ENCODE measurements around the gene SLC39A1.
A peak's percentile ranks its signal among the peaks of the same experiment; 100 is the strongest.

The SLC39A1 gene

DNA sequence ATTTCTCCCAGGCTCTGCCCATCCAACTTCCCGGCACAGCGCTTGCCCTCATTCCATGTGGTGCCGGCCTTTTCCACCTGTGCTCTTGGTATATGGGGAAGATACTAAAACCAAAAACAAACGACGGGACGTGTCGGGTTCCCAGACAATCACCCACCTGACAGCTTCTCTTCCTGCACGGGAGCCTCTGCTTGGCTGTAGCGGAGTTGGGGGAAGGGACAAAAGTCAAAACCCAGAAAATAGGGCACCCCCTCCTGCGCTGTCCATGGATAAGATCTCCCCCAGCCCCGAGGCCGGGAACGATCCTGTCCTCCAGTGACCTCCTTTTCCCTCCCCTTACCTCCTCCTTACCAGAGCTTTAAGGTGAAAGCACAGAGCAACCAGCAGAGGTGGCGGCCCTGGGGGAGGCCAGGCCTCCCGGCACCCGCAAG lies 13.5 kb upstream of the SLC39A1 start:
- DNase-seq, result no peak

DNA sequence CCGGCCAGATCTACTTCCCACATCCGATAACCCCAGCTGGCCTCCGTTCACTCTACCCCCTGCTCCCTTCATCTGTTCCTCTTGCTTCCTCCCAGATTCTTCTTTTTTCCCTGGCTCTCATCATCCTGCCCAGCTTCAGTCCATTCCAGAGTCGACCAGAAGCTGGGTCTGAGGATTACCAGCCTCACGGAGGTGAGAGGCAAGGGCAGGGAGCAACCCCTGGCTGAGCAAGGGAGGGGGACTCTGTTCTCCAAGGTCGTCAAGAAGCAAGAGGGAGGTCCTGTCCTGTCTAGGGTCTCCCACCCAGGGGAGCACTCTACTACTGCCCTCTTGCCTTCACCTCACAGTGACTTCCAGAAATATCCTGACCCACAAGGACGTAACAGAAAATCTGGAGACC lies 10.2 kb upstream of the SLC39A1 start:
- DNase-seq, result no peak

DNA sequence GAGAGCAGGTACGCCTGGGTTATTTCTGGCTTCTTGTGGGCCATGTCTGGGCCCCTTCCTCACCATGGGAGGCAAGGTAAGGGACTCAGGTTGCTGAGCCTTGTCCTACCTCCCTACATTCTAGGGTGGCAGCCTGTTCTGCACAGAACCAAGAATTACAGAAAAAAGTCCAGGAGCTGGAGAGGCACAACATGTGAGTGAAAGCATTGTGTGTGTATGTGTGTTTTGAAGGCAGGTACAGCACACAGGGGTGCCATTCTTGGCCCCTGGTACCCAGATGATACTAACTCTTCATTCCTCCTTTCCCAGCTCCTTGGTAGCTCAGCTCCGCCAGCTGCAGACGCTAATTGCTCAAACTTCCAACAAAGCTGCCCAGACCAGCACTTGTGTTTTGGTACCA lies 9.7 kb upstream of the SLC39A1 start:
- DNase-seq, result no peak

DNA sequence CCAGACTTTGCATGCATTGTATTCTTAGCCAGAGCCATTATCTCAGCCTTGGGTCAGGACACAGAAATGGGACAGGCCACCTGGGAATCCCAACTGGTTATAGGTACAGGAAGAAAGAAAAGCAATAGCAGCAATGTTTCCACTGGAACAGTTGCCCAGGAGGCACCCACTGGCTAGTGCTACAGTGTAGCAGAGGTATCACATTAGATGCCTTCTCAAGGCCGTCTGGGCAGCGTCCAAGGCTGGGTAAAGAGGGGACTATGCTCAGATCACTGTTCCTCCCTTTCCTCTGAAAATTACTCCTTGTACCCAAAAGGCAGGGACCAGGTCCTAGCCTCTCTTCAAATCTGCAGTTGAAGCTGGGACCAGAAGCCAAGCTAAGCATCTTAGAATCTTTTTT lies 7.0 kb upstream of the SLC39A1 start:
- no peak for DNase-seq

DNA sequence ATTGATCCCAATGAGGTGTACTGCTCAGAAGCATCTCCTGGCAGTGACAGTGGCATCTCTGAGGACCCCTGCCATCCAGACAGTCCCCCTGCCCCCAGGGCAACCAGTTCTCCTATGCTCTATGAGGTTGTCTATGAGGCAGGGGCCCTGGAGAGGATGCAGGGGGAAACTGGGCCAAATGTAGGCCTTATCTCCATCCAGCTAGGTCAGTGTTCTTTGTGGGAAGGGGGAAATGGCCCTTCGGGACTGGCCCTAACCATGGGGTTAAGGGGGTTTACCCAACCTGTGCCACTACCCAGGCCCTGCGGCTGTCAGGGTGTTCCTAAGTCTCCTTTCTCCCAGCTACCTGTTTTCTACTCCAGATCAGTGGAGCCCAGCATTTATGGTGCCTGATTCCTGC lies 5.6 kb upstream of the SLC39A1 start:
- DNase-seq, result no peak

DNA sequence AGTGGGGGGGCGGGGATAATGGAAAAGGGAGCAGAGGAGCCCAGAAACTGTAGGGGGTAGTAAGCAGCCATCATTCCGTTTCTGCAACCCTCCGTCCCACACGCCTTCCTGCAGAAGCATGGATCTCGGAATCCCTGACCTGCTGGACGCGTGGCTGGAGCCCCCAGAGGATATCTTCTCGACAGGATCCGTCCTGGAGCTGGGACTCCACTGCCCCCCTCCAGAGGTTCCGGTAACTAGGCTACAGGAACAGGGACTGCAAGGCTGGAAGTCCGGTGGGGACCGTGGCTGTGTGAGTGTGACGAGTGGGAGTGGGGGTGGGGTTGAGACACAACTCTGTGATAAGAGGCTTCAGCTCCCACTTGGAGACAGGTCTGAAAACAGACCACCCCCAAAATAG lies 5.1 kb upstream of the SLC39A1 start:
- no peak for DNase-seq

DNA sequence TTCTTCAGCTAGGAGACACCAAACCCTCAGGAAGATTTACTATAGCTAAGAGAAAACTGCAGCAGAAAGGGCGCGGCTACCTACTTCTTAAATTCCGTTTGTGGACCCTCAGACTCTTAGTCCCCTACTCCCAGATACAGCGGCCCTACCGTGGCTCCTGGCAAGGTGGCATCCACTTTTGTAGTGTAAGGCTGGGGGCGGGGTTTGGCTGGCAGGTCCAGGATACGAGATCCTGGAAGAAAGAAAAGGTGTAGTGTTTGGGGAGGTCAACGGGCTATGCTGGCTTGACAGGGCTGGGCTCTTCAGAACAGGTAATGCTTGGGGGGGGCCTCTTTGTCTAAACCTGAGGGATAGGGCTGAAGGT lies 4.6 kb upstream of the SLC39A1 start:
- DNase-seq, result peak; percentile 57

DNA sequence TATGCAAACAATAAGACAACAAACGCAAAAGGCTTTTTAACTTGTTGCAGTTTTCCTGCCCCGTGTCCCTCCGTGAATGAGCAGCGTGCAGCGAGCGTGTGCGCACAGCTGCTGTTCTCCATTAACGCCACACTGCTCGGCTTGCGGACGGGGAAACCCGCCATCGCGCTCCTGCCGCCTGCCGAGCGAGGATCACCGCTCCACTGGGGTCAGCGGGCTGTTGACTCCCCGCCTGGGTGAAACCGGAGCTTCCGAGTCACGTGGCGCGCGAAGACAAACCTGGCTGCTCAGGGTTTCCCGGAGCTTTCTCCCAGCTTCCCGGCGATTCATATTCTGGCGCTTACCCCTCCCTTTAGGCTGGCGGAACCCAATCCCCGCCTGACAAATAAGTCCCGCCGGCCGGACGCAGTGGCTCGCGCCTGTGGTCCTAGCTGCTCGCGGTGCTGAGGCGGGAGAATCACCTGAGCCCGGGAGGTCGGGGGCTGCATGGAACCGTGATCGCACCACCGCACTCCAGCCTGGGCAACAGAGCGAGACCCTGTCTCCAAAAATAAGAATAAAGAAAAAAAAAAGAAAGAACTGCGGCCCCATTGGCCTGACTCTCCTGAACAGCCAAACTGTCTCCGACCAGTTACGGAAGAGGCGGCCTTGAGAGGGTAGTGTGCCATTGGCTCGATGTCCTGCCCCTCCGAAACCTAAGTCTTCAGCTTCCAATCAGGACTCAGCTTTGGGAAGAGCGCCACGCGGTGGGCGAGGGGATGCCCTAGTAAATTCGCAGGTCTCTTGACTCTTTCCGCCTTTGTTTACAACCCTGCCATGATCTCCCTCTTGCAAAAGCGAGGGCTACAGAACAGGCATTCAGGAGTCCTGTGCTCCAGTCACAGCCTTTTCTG lies 4.0 kb upstream of the SLC39A1 start, which contains the start of gene CREB3L4:
CREB3L4 (plus strand) TSS at position 796 of the 893 bp plus-strand sequence. CDS start 624 bp downstream, outside the sequence.
- DNase-seq, result peak; percentile 99

DNA sequence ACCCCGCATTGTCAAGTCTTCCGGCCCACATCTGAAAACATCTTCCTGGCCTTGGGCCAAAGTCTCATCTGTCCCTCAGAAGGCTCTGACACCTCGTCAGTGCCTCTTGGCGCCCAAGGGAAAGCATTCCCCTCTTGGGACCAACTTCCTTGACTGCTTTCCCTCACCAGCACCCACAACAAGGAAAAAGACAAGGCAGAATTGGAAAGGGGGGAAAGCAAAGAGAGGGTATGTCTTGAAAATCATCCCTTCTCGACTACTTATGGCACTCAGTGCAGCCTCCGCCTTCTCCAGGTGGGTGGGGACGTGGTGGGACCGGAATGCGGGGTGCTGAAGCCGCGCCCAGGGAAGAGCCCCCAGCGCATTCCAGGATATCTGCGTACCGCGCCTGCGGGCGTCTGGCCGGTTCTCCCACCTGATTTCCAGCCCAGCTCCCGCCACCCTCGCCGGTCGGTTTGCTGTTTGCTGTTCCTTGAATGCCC lies 554 bp upstream of the SLC39A1 start:
- no peak for DNase-seq

DNA sequence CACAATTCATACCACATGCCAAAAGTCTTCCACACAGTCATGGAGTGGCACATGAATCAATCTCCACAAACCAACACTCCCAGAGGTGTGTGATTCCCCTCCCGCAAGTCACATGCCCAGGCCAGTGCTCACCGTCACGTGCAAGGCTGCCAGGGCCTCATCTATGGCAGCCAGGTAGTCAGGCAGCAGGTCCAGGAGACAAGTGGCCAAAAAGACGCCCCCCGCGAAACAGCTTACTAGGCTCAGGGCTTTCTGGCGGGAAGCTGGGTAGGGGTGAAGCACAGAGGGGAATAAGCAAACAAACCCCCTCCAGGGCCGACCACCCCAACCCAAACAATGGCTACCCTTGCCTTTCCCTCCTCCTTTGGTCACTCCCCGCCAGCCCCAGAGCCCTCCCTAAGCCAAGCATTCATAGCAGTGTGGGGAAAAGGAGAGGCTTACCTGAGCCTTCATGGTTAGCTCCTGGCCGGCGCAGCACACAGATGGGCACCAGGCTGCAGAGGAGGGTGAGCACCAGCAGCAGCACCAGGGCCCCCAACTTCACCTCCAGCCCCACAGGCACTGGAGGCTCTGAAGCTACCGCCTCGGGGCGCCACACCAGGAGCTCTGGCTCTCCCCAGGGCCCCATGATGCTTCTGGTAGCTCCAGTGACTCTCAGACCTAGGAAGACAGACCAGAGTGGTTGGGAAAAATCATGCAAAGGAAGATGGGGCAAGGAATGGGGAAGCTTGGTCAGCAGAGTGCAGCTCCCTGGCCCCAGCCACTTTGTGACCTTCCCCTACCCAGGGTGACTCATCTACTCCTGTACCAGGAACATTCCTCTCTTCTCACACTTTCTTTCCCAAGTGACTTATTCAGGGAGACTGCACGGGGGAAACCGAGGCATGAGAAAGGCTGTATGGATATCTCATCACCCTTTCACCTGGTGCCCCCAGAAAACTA lies 978 bp downstream of the SLC39A1 start:
- DNase-seq, result no peak

DNA sequence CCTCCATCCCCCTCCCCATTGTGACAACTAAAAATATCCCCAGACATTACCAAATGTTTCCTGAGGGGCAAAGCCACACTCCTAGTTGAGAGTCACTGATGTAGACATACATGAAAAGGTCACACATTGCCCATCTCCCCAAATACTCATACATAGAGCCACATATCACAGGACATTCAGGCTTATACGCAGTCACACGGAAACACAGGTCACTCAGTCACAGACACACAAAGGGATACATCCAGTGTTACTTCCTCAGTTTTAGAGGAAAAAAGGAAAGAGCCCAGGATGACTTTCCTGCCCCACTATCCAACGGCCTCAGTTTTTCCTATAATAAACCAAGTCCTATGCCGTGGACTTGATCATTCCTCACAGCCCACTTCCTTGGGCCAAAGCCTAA lies 1.9 kb downstream of the SLC39A1 start:
- DNase-seq, result no peak

DNA sequence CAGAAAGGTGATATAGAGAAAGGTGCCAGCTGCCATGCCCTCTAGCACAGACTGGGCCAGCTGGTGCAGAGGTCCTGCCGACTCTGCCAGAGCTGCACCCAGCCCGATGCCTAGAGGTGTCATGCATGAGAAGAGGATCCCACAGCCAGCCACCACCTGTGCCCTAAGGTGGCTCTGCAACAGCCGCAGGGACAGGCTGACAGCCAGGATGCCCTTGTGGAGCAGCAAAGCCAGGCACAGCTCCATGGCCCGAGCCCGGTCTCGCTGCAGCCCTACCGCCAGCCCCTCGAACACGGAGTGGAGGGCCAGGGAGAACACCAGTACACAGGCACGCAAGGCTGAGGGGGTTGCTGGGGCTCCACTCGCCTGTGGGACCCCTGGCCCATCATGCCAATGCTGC lies 3.1 kb downstream of the SLC39A1 start:
- DNase-seq, result no peak

DNA sequence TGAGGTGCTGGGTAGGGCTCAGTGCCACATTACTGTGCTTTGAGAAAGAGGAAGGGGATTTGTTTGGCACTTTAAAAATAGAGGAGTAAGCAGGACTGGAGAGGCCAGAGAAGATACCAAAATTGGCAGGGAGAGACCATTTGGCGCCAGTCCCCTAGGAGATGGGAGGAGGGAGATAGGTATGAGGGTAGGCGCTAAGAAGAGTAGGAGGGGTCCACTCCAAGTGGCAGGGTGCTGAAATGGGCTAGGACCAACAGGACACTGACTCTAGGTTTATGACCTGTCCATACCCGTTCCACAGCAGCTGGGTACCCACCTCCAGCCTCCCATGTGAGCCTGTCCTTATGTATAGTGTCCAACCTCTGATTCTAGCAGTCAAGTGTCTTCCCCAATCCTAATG lies 3.9 kb downstream of the SLC39A1 start:
- no peak for DNase-seq

DNA sequence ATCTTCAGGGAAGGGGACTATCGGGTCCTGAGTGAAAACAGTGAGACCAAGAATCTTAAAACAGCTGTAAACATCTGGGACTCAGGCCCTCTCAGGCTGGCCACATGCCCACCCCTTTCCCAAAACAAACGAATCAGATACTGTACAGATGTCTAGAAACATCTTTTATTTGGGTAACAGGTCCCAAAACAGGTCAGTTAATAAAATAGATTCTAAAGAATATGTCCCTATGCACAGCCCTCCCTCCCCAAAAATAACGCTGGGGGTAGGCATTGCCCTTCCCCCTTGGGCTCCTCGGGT lies 4.4 kb downstream of the SLC39A1 start:
- DNase-seq, result no peak

DNA sequence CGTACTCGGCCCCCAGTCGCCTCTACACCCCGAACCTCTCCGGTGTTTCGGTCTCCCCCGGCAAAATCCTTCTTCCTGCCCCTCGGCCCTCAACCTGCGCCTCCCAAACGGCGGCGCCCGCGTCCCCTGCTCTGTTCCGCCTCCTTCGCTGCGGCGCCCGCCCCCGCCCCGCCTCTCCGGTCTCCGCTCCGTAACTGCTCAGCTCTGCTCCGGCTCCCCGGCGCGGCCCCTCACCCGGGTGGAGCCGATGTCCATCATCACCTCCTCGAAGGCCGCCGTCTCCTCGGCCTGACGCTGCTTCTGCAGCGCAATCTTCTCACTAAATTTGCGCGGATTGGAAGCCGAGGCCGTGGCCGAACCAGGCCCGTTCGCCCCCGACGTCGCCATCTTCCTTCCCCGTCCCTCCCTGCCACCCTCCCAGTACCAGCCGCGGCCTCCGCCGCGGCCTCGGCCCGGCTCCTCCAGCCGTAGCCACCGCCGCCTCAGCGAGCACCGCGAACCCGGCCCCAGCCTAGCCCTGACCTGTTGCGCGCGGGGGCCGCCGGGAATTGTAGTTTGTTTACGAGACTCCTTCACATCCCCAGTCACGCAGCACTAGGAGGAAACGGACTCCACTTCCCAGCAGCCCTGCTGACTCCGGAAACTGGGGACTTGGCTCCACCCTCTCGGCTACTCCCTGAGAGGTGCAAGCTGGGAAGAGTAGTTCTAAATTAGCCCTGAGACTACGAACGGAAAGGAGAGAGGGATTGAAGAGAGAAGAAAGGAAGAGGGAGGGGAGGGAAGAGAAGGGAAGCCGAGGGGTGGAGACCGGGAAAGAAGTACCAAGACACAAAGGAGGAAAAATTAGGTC lies 5.0 kb downstream of the SLC39A1 start, which contains the start of gene CRTC2:
CRTC2 (minus strand) TSS at position 502 of the 850 bp plus-strand sequence; CDS start at position 387, 115 bp downstream.
- peak; percentile 100 for DNase-seq

DNA sequence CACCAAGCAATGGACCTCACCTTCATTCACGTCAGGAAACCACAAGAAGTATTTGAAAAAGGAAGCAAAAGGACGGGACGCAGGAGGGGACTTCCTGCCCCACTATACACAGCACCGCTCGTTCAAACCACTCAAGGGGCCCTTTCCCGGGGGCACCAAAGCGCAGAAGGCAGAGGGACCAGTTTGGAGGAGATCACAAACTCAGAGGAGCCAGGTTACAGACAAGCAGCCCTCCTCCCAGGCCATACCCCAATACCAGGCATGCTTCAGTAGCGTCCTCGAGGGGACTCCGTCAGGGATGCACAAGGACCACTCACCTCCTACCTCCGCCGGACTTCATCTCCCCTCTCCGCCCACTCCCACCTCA lies 5.6 kb downstream of the SLC39A1 start:
- no peak for DNase-seq

DNA sequence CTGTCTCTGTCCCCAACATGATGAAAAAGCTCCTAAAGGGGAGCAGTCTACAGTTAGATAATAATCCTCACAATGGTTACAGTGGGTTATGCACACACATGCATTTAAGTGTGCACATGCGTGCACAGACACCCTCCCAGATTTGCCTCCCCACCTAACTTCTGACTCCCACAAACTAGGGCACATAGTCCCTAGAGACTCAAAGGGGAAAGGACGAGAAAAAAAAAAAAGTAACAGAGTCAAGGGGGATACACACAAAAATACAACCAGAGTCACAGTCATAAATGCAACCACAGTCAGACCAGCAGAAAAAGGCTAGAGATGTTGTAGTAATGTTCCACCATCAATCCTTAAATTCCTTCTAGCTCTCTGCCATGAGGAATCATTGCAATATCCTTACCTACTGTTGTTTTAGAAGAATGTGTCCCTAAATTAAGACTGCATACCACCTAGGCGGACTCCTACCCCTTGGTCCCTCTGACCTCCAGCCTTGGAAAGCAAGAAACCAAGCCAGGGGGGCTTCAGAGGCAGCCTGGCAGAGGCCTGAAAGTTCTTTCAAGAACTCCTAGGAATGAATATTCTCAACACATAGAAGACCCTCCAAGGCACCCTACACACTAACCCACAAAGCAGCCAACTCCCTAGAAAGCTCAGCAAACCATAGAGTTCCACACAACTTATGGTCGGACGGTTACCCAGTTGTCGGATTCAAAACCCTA lies 6.2 kb downstream of the SLC39A1 start:
- no peak for DNase-seq

DNA sequence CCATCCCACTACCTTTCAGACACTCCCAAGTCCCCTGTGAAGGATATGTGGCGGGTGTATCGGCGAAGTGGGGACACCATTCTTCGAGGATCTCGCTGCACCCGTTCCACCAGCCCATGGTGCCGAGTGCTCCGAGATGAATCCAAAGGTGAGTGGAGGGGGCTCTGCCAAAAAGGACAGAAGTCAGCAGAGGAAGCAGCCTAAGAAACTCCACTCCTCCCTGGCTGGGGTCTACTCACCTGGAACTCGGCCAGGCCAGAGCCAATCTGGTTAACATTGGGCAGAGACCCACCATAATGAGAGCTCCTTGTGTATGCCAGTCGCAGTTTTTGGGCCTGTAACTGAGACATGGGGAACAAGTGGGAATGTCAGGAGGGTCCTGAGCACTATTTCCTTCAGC lies 8.5 kb downstream of the SLC39A1 start:
- no peak for DNase-seq

DNA sequence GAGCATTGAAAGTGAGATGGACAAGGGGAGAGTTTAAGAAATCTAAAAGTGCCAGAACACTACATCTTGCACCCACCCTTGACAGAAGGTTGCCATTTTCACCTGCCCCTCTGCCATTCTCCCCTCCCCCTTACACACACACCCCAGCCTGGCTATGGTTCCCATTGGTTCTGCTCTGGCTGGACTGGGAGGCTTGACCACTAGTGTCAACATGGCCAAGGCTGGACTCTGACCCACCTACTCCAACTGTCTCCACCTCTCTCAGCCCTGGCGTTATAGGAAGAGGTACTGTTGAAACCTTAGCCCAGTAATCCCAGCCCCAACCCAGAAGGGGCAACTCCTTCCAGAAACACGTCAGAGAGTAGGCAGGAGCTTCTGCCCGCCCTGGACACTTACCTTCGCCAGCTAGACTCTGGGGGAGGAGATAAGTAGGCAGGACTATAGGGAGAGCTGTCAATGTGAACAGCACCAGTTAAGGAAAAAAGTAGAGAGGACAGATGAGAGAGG lies 9.4 kb downstream of the SLC39A1 start:
- DNase-seq, result no peak

DNA sequence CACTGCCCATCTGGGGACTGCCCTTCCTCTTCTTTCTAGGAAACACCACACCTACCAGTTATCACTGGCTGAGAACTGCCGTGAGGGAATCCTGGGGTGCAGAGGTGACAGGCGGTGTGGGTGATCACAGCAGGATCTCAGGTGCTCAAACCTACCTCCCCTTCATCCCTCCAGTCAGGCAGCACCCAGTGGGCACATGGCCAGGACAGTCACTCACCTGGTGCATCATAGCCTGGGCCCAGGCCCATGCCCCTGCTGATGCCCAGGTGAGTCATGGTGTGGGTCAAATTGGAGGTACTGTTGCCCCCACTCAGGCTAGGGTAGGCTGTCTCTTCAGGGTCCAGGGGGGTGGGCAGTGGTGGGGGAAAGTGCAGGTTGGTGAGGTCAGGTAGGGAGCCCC lies 11.5 kb downstream of the SLC39A1 start:
- no peak for DNase-seq

DNA sequence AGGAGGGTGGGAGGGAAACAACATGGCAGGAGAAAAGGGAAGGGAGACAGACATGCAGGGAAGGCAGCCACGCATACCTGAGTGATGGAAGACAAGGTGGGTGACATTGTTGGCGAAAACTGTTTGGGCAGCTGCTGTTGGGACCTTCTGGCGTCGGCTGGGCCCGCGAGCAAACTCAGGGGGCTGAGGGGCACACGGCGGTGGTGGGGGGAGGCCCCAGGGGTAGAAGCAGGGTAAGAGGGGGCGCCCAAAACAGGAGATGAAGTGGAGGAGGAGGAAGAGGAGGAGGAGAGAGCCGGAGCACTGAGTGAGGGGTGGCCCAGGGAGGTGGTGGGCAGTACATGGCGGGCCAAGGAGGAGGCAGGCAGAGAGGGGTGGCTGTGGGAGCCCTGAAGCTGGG lies 12.2 kb downstream of the SLC39A1 start:
- no peak for DNase-seq

Measured in NCI-H187 treated with DMSO at 0.1 percent for 48 hours (cell line).